Gastrocnemius medialis (tissue), 4 donors: Measurements from ENCODE around the gene FHOD1. TPM values are rescaled to one million over a fixed set of nuclear protein-coding genes. Genes with fewer than 3 reads are reported as not detected.

Source experiments
- ATAC-seq, 2 donors: fragments of 150-250 bp; one replicate each; pipeline ENCODE4 v1.9.1; 2016
- DNase-seq, 2 donors: peaks; one replicate each; pipeline ENCODE4 v3.0.0-alpha.2; 2019
- H3K27ac ChIP-seq, 4 donors: fragments of 200-600 bp; sonication (generic); 1 replicate in 1 of 4; 2 replicates in 3 of 4; pipeline ENCODE4 v1.5.1; 2016 to 2018; ENCODE audit warnings: mild to moderate bottlenecking in 2 of 4, moderate library complexity in 1 of 4
- H3K27me3 ChIP-seq, 3 donors: fragments of 200-600 bp; sonication (generic) in 2 of 3; 1 replicate in 1 of 3; 2 replicates in 2 of 3; pipeline versions ENCODE4 v1.5.1 to v1.6.0; 2016 to 2019; ENCODE audit warnings: mild to moderate bottlenecking in 1 of 3, moderate library complexity in 1 of 3
- H3K36me3 ChIP-seq, 2 donors: fragments of 200-600 bp; sonication (generic) in 1 of 2; one replicate each; pipeline ENCODE4 v1.5.1; 2017 to 2018
- H3K4me1 ChIP-seq, 2 donors: fragments of 200-600 bp; sonication (generic) in 1 of 2; one replicate each; pipeline ENCODE4 v1.5.1; 2016 to 2017; ENCODE audit warnings: mild to moderate bottlenecking in 2 of 2
- H3K4me3 ChIP-seq, 4 donors: fragments of 200-600 bp; sonication (generic) in 3 of 4; 1 replicate in 1 of 4; 2 replicates in 3 of 4; pipeline ENCODE4 v1.5.1; 2016 to 2019; ENCODE audit warnings: mild to moderate bottlenecking in 2 of 4
- H3K9me3 ChIP-seq, 3 donors: fragments of 200-600 bp; sonication (generic) in 2 of 3; 1 replicate in 1 of 3; 2 replicates in 2 of 3; pipeline ENCODE4 v1.5.1; 2016 to 2019
- CTCF ChIP-seq, 5 experiments: fragments of 450-650 bp in 3 of 5; fragments of 200-600 bp in 2 of 5; sonication (generic) in 2 of 5; IDR thresholded peaks in 4 of 5; conservative IDR thresholded peaks in 1 of 5; 1 replicate in 4 of 5; 2 replicates in 1 of 5; pipeline ENCODE4 v1.5.1; 2016 to 2019; ENCODE audit warnings: antibody characterized with exemption in 5 of 5, mild to moderate bottlenecking in 3 of 5, moderate library complexity in 3 of 5
- POLR2A ChIP-seq, 2 donors: fragments of 450-650 bp; IDR thresholded peaks; one replicate each; pipeline ENCODE4 v1.6.1; 2017; ENCODE audit warnings: antibody characterized with exemption in 2 of 2, mild to moderate bottlenecking in 2 of 2, moderate library complexity in 2 of 2
- in situ Hi-C, 4 donors: fragments of 200-750 bp; cut with MboI; loops; one replicate each; pipeline versions ENCODE4 v1.15.0 to v1.8.0; 2017; ENCODE audit warnings: low sequenced_read_pairs in 4 of 4
- intact Hi-C: fragments of 100-400 bp; cut with DNase I; formaldehyde crosslinking; loops from one replicate; pipeline ENCODE4 v1.15.1; 2023; ENCODE audit warnings: low total_unique reads
- total RNA-seq, 4 donors: library from RNA; depleted of rRNA; stranded (reverse); fragments of >200 nt; gene quantifications; one replicate each; pipeline versions ENCODE4 v1.1.0 to v1.2.3, GENCODE V29; 2016

FHOD1 gene
- total RNA-seq, 4 donors from 2014 or later: 26.3 to 65.3 (median 52.4) TPM

GRCh38 chr16:67283826-67284555 lies 36.7 kb upstream of the FHOD1 start:
- TF ChIP-seq CTCF (IDR thresholded peaks at IDR 0.05 in 4 of 5, conservative IDR thresholded peaks at IDR 0.05 in 1 of 5): no peak
- TF ChIP-seq POLR2A (IDR thresholded peaks at IDR 0.05): no peak
- H3K36me3 ChIP-seq: no peaks in the 10 kb centered on the region

GRCh38 chr16:67283039-67283825 lies 36.0 kb upstream of the FHOD1 start:
- Histone ChIP-seq H3K27me3 (no peaks in the 10 kb centered on the region), H3K36me3 (no peaks in the 10 kb centered on the region), H3K4me3 (no peak overlapping the region), H3K27ac (no peak overlapping the region), H3K4me1 (no peaks in the 10 kb centered on the region), H3K9me3 (no peaks in the 10 kb centered on the region)
- no peak for DNase-seq
- in situ Hi-C loops: no loop called here
- TF ChIP-seq POLR2A (IDR thresholded peaks at IDR 0.05) (no peak), CTCF (IDR thresholded peaks at IDR 0.05 in 4 of 5, conservative IDR thresholded peaks at IDR 0.05 in 1 of 5) (no peak)
- intact Hi-C loops: no loop called here
- no peak for ATAC-seq

More at GRCh38 chr16:67283826-67284555, 36.7 kb upstream of the FHOD1 start:
- Histone ChIP-seq H3K27ac (no peak overlapping the region), H3K4me1 (no peaks in the 10 kb centered on the region), H3K4me3 (no peak overlapping the region), H3K9me3 (no peaks in the 10 kb centered on the region), H3K27me3 (no peaks in the 10 kb centered on the region)
- intact Hi-C loops (no loop called here), in situ Hi-C loops (no loop called here)
- no peak for ATAC-seq
- DNase-seq: no peak

- in situ Hi-C loops: no loop called here
- no peak overlapping the region for H3K27ac ChIP-seq
- no peak overlapping the region for H3K4me3 ChIP-seq
- ATAC-seq (no peak), DNase-seq (no peak)
- H3K4me1 ChIP-seq: no peaks in the 10 kb centered on the region
- H3K27me3 ChIP-seq: no peaks in the 10 kb centered on the region
- H3K9me3 ChIP-seq: no peaks in the 10 kb centered on the region
- H3K36me3 ChIP-seq: no peaks in the 10 kb centered on the region
- intact Hi-C loops: no loop called here
- TF ChIP-seq CTCF (IDR thresholded peaks at IDR 0.05 in 4 of 5, conservative IDR thresholded peaks at IDR 0.05 in 1 of 5): no peak
- TF ChIP-seq POLR2A (IDR thresholded peaks at IDR 0.05): no peak
These were observed 35.1 kb upstream of the FHOD1 start for GRCh38 chr16:67282447-67282805.

GRCh38 chr16:67281536-67282446 lies 34.5 kb upstream of the FHOD1 start:
- Histone ChIP-seq H3K4me3 (no peak overlapping the region), H3K36me3 (no peaks in the 10 kb centered on the region), H3K9me3 (no peaks in the 10 kb centered on the region), H3K4me1 (no peaks in the 10 kb centered on the region), H3K27ac (no peak overlapping the region), H3K27me3 (no peaks in the 10 kb centered on the region)
- in situ Hi-C loops: no loop called here
- ATAC-seq: no peak
- intact Hi-C loops: no loop called here
- TF ChIP-seq CTCF (IDR thresholded peaks at IDR 0.05 in 4 of 5, conservative IDR thresholded peaks at IDR 0.05 in 1 of 5) (no peak), POLR2A (IDR thresholded peaks at IDR 0.05) (no peak)
- no peak for DNase-seq
